ENCODE data around the gene SNX20. TPM values are rescaled to one million over a fixed set of nuclear protein-coding genes. Genes with fewer than 3 reads are reported as not detected.

The SNX20 gene
- total RNA-seq, 1 experiment from 2014 or later = not detected

DNA sequence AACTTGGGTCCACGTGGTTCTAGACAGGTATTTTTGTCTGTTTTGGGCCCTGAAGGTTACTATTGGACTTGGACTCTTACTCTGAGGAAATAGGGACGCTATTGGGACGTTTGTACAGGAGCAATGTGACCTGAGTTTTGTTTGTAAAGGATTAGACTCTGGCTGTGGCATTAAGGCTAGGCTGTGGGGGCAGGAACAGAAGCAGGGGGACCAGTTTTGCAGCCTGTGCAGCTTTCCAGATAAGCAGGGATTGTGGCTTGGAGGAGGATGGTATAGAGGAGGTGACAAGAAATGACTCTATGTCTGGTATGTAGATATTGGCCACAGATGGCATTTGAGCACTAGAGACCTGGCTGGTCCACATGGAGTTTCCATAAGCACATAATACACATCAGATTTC lies 25.1 kb upstream of the SNX20 start:
- DNase-seq (ENCODE audit: low spot score) = no peak
- in situ Hi-C loops (cut with HindIII; ENCODE audit: low sequenced_read_pairs) = no loop called here

DNA sequence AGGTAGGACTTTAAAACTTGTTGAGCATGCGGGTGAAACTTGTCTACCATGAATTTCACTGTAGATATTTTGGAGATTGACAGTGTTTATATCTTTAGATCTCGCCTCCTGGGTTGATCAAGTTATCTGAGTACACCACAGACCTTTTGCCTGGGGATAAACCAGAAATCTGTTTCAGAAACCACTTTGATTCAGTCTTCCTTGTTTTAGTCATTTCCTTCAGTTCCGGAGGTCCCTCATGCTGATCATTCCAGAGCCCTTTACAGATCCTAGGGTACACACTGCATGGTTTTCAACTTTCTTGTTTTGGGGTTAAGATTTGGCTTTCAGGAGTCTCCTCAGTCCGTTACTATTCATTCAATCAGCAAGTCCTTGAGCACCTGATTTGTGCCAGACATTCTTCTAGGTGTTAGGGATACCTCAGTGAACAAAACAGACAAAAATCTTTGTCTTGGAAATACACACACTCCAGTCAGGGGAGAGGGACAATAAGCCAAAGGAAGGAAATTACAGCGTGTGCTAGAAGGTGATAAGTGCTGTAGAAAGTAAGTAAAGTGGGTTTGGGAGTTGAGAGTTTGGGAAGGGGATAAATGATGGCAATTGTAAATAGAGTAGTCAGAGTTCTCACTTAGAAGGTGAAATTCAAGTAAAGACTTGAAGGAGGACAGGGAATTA lies 24.5 kb upstream of the SNX20 start:
- in situ Hi-C loops (cut with HindIII; ENCODE audit: low sequenced_read_pairs) = no loop called here
- no peak for DNase-seq (ENCODE audit: low spot score)

DNA sequence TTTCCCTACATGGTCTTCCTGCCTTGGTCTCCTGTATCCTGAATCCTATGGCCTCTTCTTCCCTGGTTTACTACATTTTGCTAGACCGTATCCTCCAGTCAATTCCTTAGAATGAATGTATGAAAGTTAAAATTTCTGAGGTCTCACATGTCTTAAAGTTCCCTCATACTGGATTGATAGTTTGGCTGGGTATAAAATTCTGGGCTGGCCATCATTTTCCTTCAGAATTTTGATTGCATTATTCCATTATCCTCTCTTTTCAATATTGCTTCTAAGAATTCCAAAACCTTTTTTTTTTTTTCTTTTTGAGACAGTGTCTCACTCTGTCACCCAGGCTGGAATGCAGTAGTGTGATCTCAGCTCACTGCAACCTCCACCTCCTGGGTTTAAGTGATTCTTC lies 23.1 kb upstream of the SNX20 start:
- DNase-seq (ENCODE audit: low spot score) = no peak
- in situ Hi-C loops (cut with HindIII; ENCODE audit: low sequenced_read_pairs) = no loop called here

DNA sequence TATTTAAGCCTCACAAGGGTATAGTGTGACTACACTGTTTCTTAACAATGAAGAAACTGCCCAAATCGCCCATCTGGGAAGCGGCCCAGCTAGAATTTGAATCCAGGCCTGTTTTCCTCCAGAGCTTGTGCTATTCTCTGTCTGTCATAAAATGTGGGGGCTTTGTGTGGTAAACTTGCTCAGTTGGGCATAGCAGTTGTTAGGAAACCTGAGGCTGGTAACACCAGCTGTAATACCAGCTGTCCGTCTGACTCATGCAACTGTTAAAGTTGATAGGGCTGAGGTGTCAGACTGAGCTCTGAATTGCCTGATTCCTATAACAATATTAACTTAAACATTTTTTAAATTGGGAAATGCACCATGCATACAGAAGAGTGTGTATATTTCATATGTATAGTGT lies 21.6 kb upstream of the SNX20 start:
- DNase-seq (ENCODE audit: low spot score) = no peak
- in situ Hi-C loops (cut with HindIII; ENCODE audit: low sequenced_read_pairs) = no loop called here

DNA sequence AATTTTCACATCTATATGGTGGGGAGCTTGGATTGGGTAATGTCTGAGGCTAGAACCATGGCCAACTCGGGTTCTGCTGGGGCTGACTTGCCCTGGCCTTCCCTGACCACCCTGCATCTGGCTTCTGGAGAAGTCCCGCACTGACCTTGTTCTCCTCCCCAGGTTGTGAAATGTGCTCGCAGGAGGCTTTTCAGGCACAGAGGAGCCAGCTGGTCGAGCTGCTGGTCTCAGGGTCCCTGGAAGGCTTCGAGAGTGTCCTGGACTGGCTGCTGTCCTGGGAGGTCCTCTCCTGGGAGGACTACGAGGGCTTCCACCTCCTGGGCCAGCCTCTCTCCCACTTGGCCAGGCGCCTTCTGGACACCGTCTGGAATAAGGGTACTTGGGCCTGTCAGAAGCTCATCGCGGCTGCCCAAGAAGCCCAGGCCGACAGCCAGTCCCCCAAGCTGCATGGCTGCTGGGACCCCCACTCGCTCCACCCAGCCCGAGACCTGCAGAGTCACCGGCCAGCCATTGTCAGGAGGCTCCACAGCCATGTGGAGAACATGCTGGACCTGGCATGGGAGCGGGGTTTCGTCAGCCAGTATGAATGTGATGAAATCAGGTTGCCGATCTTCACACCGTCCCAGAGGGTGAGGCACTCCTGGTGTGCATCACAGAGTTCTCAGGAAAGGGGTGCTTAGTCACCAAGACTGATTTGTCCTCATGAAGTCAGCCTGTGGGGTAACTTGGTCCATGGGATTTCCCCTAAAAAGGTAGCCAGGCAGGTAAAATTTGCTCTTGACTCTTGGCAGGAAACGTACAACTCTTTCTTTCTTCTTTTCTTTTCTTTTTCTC lies 18.4 kb upstream of the SNX20 start:
- DNase-seq (ENCODE audit: low spot score) = no peak
- in situ Hi-C loops (cut with HindIII; ENCODE audit: low sequenced_read_pairs) = no loop called here

DNA sequence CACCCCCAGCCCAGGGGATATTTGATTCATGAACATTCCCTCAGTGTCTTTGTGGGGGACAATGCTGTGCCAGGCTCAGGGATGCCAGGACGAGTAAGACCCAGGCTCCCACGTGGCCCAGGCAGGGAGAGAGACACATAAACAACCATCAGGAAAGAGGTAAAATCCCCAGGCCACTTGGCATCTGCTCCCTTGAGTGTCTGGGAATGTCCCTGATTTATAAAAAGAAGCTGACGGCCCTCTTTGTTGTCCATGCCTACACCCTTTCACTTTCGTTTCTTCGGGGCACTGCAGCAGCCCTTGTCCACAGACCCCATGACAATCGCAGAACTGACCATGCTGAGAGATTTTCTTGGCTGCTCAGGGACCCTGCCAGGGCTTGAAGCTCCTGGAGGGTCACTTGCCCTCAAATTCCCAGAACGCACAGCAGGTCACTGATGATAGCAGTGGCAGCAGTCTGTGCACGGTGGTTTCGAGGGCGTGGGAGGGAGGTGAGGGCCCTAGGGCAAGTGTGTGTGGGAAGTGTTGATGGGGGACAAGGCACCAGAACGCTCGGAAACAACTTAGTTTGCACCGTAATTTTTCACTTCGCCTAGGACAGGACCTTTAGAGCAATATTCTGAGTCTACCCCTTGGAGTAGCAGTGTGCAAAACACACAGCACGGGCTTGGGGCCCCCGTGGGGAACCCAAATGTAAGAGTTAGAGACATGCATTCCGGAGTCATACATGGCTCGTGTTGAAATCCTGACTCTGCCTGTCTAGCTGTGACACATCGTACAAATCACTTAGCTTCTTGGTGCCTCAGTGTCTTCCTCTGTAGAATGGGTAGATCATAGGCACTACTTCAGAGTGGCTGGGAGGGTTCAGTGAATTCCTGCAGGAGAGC lies 17.0 kb upstream of the SNX20 start:
- in situ Hi-C loops (cut with HindIII; ENCODE audit: low sequenced_read_pairs) = no loop called here
- DNase-seq (ENCODE audit: low spot score) = no peak

DNA sequence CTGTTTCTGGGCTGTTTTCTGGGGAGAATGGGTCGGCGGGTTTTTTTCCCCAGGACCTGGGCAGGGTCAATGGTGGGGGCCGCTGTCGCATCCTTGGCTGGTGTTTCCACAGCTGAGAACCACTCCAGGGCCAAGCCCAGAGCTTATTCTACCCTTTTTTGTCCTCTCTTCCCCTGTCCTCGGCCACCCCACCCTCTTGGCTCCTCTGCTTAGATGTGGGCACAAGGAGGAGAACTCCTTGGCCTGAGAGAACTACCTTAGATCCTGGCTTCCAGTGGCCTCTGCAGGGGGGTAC lies 16.3 kb upstream of the SNX20 start:
- in situ Hi-C loops (cut with HindIII; ENCODE audit: low sequenced_read_pairs) = no loop called here
- DNase-seq (ENCODE audit: low spot score) = no peak

DNA sequence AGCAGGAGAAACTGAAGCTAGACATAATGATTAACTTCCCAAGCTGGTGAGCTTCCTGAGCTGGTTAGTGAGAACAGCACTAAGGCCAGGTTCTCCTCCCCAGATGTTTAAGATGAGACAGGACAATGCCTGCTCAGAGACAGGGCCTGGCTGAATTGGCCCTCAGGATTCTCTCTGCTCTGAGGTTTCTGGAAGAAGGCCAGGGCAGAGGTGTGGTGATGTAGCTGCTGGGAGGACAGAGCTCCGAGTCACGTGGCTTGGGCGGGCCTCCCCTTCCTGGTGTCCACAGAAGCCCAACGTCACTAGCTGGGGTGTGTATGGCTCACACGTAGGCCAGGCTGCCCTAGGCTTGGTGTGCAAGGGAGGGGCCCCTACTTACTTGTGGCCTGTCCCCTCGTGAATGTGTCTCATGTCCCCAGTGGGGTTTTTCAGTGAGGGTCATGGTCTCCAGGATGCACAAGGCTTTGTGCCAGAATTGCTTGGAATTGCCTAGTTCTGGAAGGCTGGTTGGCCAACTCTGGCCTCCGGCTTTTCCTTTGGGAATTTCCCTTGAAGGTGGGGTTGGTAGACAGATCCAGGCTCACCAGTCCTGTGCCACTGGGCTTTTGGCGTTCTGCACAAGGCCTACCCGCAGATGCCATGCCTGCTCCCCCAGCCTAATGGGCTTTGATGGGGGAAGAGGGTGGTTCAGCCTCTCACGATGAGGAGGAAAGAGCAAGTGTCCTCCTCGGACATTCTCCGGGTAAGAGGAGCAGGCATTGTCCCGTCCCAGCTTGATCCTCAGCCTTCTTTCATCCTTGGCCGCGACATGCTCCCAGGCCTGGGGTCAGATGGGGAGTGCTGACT lies 15.7 kb upstream of the SNX20 start:
- in situ Hi-C loops (cut with HindIII; ENCODE audit: low sequenced_read_pairs) = no loop called here
- DNase-seq (ENCODE audit: low spot score) = no peak

DNA sequence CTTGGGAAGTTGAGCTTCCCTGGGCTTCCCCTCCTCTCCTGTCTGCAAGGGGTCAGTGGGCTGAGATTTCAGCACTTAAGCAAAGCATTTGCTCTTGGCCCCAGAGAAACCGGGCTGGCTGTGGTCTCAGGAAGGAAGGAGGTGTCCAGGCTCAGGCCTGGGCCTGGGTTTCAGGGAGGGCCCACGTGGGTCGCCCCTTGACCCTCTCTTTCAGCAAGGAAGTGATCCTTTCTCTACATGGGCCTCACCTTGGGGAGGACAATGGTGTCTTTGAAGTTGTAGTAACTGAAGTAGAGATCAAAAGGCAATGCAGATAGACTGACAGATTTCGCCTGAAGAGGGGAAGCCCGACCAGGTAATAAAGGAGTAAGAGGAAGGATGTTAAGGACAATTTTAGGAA lies 15.0 kb upstream of the SNX20 start:
- no peak for DNase-seq (ENCODE audit: low spot score)
- in situ Hi-C loops (cut with HindIII; ENCODE audit: low sequenced_read_pairs) = no loop called here

DNA sequence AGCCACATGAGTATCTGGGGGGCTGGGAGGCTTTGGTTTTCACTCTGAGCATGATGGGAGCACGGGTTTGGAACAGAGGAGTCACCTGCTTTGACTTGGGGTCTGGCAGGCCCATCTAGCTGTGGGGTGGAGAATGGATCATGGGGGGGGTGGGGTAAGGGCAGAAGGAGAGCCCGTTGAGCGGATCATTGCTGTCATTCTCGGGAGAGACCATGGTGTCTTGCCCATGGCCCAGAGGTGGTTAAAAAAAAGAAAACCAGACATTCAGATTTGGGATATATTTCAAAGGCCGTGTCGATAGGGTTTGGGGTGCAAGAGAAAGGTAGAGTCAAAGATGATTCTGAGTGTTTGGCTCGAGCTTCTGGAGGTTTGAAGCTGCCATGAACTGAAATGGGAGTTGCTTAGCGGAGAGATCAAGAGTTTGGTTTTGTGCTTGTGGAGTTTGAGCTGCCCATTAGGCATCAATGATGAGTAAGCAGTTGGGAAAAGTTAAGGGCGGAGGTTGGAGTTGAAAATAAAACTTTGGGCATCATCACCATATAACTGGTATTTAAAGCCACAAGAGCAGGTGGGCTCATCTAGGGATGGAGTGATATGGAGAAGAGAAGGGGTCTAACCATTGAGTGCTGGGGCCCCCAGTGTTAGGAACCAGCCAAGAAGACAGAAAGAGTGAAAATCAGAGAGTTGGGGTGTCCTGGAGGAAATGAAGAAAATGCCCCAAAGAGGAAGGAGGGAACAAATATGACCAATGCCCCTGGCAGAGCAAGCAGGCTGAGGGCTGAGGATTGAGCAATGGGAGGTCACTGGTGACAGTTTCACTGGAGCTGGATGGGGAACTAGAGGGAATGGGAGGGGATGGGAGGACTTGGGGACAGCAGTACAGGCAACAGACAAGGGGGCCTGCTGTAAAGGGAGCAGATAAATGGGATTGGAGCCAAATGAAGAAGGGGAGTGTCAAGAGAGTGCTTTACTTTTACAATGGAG lies 14.2 kb upstream of the SNX20 start:
- in situ Hi-C loops (cut with HindIII; ENCODE audit: low sequenced_read_pairs) = no loop called here
- DNase-seq (ENCODE audit: low spot score) = no peak

DNA sequence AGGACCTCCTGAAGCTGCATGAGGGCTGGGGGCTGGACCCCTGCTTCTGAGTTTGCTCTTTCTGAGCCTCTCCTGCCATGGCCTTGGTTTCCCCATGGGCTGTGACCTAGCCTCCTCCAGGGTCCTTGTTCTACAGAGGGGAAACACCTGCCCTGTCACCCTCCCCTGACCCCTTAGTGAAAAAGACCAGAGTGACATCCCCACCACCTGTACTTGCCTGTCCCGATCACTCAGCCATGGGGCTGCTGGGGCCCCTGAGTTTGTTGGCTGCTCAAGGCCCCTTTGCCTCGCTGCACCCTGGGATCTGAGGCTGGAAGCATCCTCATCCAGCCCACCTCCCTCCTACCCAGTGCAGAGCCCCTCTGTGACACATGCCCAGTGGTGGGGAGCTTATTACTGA lies 13.1 kb upstream of the SNX20 start:
- in situ Hi-C loops (cut with HindIII; ENCODE audit: low sequenced_read_pairs) = no loop called here
- DNase-seq (ENCODE audit: low spot score) = no peak

DNA sequence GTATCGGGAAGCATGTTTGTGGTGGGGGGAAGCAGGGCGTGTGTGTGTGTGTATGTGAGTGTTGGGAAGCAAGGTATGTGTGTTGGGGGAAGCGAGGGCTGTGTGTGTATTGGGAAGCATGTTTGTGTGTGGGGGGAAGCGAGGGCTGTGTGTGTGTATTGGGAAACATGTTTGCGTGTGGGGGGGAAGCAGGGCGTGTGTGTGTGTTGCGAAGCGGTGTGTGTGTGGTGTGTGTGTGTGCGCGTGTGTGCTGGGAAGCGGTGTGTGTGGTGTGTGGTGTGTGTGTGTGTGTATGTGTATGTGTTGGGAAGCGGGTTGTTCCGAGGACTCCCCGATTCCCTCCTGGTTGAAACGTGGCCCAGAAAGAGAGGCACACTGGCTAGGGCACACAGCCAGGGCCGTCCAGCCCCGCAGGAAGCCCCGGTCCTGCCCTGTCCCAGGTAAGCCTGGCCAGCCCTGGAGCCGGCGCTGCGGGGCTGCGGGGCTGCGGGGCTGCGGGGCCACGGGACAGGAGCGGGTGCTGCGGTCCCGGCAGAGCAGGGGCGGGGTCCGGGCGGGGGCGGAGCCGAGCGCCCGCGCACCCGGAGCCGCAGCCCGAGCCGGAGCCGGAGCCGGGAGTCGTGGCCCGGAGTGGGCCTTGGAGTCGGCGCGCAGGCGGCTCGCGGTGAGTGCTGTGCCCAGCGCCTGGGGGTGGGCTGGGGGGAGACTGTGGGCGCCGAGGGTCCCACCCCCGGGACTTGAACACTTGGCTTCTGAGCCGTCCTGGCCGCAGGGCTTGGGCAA lies 12.1 kb upstream of the SNX20 start, which contains the start of gene NOD2:
TSS of gene NOD2 (plus strand) at position 608 of the 783 bp plus-strand sequence. CDS start 5,890 bp downstream, outside the sequence.
- no peak for DNase-seq (ENCODE audit: low spot score)
- in situ Hi-C loops (cut with HindIII; ENCODE audit: low sequenced_read_pairs) = no loop called here

DNA sequence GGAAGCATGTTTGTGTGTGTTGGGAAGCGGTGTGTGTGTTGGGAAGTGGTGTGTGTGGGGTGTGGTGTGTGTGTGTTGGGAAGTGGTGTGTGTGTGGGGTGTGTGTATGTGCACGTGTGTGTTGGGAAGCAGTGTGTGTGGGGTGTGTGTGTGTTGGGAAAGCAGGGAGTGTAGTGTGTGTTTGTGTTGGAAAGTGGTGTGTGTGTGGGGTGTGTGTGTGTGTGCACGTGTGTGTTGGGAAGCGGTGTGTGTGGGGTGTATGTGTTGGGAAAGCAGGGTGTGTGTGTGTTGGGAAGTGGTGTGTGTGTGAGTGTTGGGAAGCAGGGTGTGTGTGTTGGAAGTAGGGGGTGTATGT lies 11.5 kb upstream of the SNX20 start:
- in situ Hi-C loops (cut with HindIII; ENCODE audit: low sequenced_read_pairs) = no loop called here

DNA sequence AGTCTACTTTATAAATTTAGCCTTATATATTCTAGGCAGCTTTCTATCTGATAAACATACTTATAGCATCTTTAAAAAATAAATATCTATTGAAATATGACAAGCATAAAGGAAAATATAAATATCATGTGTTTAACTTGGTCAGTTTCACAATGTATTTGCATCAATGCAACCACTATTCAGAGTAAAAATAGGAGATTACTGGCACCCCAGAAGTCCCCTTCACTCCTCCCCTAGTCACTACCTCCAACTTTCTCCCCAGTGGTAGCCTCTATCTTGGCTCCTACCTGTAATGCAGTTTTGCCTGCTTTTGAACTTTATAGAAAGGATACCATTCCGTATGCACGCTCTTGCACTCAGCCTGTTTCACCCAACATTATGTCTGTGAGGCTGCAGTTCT lies 9.1 kb upstream of the SNX20 start:
- in situ Hi-C loops (cut with HindIII; ENCODE audit: low sequenced_read_pairs) = no loop called here
- DNase-seq (ENCODE audit: low spot score) = no peak

More for the DNA sequence above, 11.5 kb upstream of the SNX20 start:
- DNase-seq (ENCODE audit: low spot score) = no peak

DNA sequence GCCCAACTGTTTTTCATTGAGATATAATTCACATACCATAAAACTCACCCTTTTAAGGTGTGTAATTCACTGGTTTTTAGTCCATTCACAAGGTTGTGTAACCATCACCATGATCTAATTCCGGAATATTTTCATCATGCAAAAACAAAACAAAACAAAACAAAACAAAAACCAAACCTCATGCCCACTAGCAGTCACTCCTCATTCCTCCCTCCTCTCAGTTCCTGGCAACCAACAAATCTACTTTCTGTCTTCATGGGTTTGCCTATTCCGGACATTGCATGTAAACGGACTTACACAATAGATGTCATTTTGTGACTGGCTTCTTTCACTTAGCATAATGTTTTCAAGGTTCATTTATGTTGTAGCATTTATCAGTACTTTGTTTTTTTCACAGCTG lies 7.8 kb upstream of the SNX20 start:
- in situ Hi-C loops (cut with HindIII; ENCODE audit: low sequenced_read_pairs) = no loop called here

DNA sequence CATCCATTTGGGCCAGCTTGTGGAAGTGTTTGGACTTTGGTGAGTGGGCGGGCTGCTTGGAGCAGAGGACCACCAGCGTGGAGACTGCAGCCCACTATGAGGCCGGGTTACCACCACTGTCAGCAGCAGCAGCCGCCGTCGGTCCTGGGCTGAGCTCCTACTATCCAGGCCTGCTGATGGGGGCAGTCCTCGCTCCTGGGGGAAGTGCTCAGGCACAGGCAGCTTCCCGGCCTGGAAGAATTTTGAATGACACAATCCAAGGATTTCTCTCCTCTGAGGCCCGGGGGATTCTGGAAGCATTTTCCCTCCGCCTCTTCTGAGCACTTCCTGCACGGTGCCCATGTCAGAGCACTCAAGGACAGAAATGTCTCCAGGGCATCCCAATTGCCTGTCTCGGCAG lies 7.0 kb upstream of the SNX20 start:
- in situ Hi-C loops (cut with HindIII; ENCODE audit: low sequenced_read_pairs) = no loop called here
- DNase-seq (ENCODE audit: low spot score) = no peak

More for the DNA sequence above, 7.8 kb upstream of the SNX20 start:
- no peak for DNase-seq (ENCODE audit: low spot score)

DNA sequence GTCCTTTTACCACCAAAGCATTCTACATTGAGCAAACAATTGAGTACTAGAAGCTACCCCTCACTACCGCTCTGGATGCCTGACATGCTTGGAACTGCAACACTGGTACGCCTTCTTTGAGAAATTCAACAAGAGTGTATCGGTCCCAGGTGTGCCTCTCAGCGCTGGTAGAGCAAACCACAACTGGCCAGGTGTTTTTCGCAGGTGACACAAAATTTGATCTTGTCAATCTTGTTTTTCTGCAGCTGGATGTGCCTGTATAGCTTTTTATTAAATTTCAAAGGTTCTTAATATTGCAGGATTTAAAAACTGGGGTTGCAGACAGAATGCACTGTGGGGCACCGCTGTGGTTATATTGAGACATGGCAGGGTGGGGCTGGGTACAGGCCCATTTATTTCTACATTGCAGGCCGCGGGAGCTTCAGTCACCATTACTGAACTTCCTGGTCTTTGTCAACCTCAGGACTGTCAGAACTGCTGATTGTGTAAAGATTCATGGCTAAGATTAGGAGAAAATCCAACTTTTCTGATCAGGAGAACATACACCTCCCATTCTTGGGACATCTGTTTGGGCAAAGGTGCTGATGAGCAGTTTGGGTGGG lies 4.5 kb upstream of the SNX20 start:
- in situ Hi-C loops (cut with HindIII; ENCODE audit: low sequenced_read_pairs) = no loop called here
- no peak for DNase-seq (ENCODE audit: low spot score)
